Measurements from ENCODE around the gene TP53TG5. TPM values are rescaled to one million over a fixed set of nuclear protein-coding genes. Genes with fewer than 3 reads are reported as not detected.

Gene TP53TG5
- total and polyA plus RNA-seq, 10 of the 15 experiments (the other 5 are each of a cell fraction or from before 2014, with no cell fraction given), result 0.24 TPM; not detected in 9

GRCh38 chr20:45413479-45413878 is 35.4 kb upstream of the TP53TG5 start:
- SMC1A ChIA-PET (ENCODE audit: uncharacterized antibody, unreplicated experiment), result interaction anchor here (1.3 to 2.5 kb wide), 4 partner anchors 23 to 50 kb away, joined by 4 to 14 read pairs (median 8); partner anchors contain the start of gene SYS1
- in situ Hi-C loops (cut with MboI), result no loop called here
- Histone ChIP-seq H3K4me2 (ENCODE audit: control insufficient read depth, insufficient read depth) (no peak overlapping the region), H3K36me3 (ENCODE audit: control insufficient read depth in 2 of 2, insufficient read depth in 2 of 2, low read length in 1 of 2) (no peaks in the 10 kb centered on the region), H3K9ac (ENCODE audit: control insufficient read depth, insufficient read depth, low read length) (no peak overlapping the region), H3K79me2 (ENCODE audit: control insufficient read depth, insufficient read depth, low read length) (peaks cover 13% of the 10 kb centered on the region), H3K9me3 (replicated peaks; ENCODE audit: control insufficient read depth, insufficient read depth, low read length) (no peaks in the 10 kb centered on the region), H3K4me3 (no peak overlapping the region), H3K4me1 (ENCODE audit: control insufficient read depth, insufficient read depth, low read length) (peaks cover 5% of the 10 kb centered on the region; the same call in 1 of the 2 replicates), H2AFZ (ENCODE audit: control insufficient read depth, low read depth, low read length) (no peak overlapping the region), H4K20me1 (ENCODE audit: control insufficient read depth, insufficient read depth) (no peaks in the 10 kb centered on the region), H3K27ac (ENCODE audit: control insufficient read depth, insufficient read depth) (no peak overlapping the region), H3K27me3 (replicated peaks in 1 of 2; ENCODE audit: control insufficient read depth in 2 of 2, insufficient read depth in 2 of 2, low read length in 1 of 2) (no peaks in the 10 kb centered on the region)
- no TSS peak for BruUV-seq (replicated peaks)
- RAD21 ChIA-PET (ENCODE audit: unreplicated experiment), result interaction anchor here (0.6 to 1.4 kb wide), 3 partner anchors 17 to 51 kb away, joined by 3 to 5 read pairs (median 4); partner anchors contain the start of gene SYS1
- FAIRE-seq (no peak), ATAC-seq (no peak), DNase-seq (ENCODE audit: low read depth, low spot score) (no peak)
- WGBS (ENCODE audit: insufficient coverage, insufficient replicate concordance, low lambda C conversion rate, missing lambda C conversion rate), result 56% methylated on average over 3 of the region's 3 CpGs
- POLR2A ChIA-PET, result interaction anchor here (0.6 to 1.2 kb wide), 3 partner anchors 45 to 406 kb away, joined by 3 to 6 read pairs (median 4); partner anchors contain the start of gene SYS1
- TF ChIP-seq REST (IDR thresholded peaks at IDR 0.05; ENCODE audit: low read depth, low read length), result no peak
- TF ChIP-seq ASH2L (IDR thresholded peaks at IDR 0.05; ENCODE audit: borderline replicate concordance, low read depth), result no peak
- TF ChIP-seq ATF2 (IDR thresholded peaks at IDR 0.05; ENCODE audit: low read length), result no peak
- no peak for TF ChIP-seq SIN3A (IDR thresholded peaks at IDR 0.05; ENCODE audit: low read depth, low read length)
- intact Hi-C loops (cut with micrococcal nuclease; ENCODE audit: unreplicated experiment), result no loop called here
- CTCF ChIA-PET, result interaction anchor here (0.7 to 2.2 kb wide), 5 partner anchors 11 to 360 kb away, joined by 3 to 11 read pairs (median 4); partner anchors contain the start of gene SYS1

Measured in GM12878 (cell line).